GM18517 (cell line): ENCODE data around the gene TTC32.
"Not testable (repeated sequence)": the region's sequence is repeated elsewhere in the genome, so short reads cannot be mapped to it uniquely, and the experiment has no call there.

Experiments used
- ATAC-seq: cut with Tn5 transposase; IDR thresholded peaks from one replicate; pipeline ENCODE4 v1.9.1; 2021; ENCODE audit warnings: mild to moderate bottlenecking, moderate library complexity; ENCODE audit not compliant: unreplicated experiment

The TTC32 gene

DNA sequence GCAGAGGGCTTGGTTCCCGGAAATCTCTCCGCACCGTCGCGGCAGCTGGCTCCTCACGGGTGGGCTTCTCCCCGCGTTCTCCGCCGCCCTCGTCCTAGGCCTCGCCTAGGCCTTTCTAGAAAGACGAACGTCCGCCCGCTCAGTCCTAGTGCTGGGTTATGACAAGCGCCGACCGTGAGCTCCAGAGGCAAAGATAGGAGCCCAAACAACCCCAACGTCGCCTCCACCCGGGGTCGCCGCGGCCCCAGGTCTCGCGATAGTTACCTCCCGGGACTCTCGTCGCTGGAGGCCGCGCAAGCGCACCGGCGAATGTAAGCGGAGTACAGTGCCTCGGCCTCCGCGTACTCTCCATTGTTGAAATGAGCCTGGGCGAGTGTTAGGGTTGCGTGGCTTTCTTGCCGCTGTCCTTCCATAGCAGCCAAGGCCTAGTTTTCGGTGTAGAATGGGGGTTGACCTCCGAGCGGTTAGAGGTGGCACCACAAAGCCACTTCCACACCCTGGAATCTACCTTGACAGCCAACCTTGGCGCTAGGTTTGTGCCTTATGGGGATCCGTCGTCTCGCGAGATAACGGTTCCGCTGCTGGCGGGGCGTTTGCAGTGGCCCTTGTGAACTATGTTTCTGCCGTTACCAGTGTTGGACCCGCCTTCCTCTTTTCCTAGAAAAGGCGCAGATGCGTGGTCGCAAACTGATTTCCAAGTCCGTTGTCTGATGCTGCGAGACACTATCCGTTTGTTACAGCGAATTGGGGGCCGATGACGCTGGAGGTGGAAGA, at the start of gene TTC32:
Gene TTC32, minus strand, starts transcription at position 542 of the 774 bp plus-strand sequence. Its CDS starts 129 bp downstream, at position 413.
- peak; percentile 85 for ATAC-seq

DNA sequence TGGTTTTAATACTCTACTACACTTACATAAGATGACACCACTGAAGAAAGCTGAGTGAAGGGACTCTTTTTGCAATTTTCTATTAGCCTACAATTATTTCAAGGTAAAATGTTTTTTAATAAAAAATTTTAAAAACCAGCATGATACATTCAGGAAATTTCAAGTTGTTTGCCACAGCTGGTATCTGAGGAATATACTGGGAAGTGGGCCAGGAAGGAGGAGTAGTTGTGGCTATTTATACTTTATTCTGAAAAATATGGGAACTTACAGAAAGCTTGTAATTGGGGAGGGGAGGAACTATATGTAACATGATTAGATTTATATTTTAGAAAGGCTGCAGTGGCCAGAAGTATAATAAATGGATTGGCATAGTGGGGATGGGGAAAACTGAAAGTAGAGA, 47.3 kb upstream of the TTC32 start:
- ATAC-seq, result no peak

DNA sequence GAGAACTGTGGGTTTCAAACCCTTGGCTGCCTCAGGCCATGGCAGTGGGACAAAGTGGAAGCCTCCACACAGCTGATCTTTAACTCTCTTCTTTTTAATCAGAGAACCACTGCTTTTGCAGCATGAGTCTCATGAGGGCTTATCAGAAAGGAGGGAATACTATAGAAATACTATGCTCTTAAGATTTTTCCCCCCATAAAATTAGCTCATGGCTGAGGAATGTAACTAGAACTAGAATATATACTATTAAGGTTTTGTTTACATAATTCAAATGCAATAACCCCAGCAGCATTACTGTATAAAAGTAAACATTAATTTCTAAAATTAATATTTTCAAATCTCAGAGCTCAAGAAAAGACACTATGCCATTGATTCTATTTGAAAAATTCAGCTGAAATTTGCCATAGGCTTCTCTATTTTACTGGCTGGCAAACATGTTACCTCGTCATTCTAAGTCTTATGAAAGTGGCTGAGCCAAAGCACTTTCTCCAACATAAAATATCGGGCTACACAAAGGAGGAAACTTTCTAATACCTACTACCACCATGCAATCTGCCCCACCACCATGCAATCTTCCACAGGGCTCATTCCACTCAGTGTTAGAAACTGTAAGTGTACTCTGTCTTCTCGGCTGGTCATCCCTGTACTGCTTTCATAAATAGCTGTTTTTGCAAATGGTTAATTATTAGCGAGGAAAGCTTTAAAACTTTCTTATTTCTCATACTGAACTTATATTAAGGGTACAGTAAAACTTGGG, 45.6 kb upstream of the TTC32 start:
- no peak for ATAC-seq

DNA sequence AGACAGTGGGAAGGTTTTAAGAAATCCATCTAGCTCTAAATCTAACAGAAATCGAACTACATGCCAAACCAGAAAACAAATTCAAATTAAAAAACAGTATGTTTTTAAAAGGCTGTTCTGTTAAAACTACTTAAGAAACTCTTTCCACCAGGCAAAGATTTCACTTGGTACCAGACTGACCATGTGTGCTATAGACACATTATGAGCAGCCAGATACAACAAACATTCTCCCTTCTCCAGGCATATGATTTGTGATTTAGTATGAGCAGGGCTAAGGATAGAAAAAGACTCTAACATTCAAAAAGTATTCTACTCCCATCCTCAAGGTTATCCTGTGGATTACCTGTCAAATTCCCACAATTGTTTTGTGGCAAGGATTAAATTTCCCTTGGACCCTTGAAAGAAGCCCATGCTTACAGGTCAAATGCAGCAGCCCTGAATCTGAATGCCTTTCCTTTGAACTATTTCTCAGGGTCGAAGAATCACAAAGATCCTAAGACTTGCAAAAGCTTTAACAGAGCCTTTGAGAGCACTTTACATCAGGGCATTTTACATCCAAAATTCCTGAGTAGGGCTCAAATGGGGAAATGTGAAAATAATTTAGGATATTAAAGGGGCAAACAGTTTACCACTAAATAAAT, 42.5 kb upstream of the TTC32 start:
- no peak for ATAC-seq

DNA sequence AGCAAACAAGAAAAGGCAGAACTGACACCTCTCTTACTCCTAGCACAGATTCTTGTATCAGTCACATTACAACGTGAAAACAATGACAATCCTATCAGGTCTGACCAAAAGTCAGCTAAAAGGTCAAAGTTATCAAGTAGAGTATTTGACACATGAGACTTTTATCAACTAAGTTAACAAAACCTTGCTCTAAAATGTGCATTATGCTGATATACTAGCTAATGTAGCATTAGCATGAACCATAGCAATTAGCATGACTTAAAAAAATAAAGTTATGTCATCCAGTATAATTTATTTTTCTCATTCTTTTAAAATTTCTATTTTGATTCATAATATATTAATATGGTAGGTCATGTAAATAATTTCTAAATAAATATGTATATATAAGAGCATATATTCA, 41.4 kb upstream of the TTC32 start:
- ATAC-seq, result no peak

DNA sequence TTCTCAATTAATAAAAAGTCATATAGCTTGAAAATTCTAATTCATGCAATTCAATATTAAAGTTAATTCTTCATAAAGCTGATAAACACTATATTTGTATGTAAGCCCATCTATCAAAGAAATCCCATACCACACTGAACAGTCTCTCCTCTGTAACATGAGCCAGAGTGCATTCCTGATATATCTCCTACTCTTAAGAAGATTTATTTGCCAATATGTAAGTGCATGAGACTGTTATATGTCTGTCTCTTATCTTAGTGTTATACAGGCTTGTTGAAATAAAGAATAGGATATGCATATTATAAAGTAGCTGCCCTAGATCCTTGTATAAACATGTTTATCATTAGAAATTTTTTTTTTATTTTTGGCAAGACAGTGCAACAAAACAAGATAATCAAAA, 40.4 kb upstream of the TTC32 start:
- ATAC-seq, result no peak

DNA sequence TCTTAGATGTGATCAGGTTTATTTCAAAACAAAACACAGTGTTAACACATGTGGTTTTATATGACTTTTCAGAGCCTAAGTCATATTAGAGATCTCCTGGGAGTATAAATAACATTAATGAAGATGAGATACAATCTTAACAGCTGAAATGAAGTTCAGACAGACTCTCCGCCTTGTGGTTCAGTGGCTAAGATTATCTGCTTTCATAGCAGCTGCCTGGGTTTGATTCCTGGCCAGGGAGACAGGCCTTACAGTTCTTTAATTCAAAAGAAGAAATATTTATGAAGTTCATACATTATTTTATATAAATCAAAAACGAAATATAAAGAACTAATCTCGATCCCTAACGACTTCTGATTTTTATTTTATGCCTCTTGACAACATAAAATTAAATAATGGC, 35.2 kb upstream of the TTC32 start:
- no peak for ATAC-seq

DNA sequence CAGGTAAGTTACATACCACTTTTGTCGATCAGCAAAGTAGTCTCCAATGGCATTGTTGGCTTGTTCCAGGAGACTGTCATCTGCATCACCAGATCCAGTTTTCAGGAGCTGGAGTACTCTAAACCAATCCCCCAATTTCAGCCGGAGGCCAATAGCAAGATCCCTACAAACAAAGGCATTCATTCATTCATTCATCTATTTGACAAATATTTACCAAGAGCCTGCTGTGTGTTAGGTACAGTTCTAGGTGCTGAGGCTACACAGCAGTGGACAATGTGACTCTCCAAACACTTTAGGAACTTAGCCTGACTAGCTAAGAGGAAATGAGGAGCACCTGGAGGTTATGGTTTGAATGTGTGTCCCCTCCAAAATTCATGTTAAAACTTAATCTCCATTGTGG, 34.4 kb upstream of the TTC32 start:
- ATAC-seq, result no peak

DNA sequence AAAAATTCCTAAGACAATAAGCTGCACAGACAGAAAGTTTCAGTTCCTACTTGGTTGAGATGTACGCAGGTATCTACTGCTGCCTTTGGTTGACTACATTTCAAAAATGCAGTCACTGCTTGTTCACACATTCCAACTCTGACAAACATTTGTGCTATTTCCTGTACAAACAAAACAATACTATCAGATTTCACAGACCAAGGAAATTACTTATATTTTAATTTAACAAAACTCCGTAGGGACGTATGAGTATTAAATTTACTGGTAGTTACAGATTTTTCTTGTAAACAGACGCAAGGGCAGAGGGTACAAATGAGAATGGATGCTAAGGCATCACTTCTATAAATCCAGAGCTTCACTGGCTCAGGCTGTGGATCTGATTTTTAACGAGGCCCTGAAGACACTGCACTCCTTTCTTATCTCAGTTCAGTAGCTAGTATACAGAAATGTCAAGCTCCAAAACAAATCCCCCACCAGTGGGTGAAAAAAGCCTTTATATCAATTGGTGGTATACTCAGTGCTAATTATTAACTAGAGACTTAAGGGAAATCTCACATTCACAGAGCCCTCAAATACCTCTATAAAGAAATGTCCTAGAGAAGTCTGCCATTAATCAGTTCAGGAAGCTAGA, 31.7 kb upstream of the TTC32 start:
- no peak for ATAC-seq

DNA sequence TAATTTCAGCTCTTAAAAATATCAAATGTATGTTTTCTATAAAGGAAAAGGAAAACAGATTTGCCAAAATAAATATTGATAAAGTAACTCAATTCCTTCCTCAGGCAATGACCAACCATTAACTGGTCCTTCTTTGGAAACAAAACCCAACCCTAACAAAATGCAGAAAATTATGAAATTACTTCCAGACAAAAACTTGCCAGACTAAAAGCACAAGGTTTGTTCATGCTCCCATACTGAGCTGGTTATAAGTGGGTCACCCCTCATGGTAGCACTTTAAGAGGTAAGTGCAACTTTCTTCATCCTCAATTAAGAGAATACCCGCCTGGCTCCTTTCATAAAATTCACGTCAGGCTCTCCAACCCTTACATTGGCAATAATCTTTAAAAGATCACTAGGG, 31.1 kb upstream of the TTC32 start:
- no peak for ATAC-seq

DNA sequence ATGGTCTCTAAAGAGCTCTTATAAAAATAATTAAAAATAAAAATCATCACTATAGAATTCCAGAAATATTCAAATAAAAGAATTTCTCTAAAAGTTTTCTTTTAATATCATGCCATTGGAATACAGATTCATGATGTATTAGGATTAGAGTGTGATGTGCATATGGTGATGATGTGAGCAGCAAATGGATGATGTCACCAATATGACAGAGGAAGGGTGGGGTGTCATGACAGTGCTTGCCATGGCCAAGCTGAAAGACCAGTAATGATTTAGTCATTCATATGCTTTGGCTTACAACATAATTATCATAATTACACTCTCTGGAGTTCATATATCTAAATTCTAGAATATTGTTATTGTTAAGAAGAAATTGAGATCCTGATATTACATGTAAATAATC, 27.4 kb upstream of the TTC32 start:
- no peak for ATAC-seq

DNA sequence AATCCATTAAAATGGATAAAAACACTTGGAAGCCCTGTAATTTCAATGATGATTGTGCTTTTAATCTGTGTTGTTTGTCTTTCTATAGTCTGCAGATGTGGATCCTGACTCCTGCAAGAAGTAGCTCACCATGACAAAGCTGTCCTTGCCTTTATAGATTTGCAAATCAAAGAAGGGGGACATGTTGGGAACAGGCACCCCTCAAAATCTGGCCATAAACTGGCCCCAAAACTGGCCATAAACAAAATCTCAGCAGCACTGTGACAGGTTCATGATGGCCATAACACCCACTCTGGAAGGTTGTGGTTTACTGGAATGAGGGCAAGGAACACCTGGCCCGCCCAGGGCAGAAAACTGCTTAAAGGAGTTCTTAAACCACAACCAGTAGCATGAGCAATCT, 26.0 kb upstream of the TTC32 start:
- not testable (repeated sequence) for ATAC-seq

DNA sequence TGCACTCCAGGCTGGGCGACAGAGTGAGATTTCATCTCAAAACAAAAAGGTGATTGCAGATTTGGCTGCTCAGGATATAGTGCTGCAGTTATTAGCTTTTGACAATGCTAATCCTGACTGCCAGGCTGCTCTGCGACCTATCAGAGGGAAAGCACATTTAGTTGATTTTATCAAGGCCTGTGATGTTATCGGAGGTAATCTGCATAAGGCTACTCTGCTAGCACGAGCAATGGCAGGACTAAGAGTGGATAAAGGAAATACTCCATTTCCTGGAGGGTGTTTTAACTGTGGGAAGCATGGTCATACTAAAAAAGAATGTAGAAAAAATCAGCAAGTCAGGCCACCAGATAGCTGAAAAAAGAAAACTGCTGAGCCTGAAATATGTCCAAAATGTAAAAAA, 22.7 kb upstream of the TTC32 start:
- not testable (repeated sequence) for ATAC-seq

DNA sequence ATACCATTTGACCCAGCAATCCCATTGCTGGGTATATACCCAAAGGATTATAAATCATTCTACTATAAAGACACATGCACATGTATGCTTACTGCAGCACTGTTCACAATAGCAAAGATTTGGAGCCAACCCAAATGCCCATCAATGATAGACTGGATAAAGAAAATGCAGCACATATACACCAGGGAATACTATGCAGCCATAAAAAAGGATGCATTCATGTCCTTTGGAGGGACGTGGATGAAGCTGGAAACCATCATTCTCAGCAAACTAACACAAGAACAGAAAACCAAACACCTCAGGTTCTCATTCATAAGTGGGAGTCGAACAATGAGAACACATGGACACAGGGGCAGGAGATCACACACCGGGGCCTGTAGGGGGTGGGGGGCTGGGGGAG, 20.4 kb upstream of the TTC32 start:
- not testable (repeated sequence) for ATAC-seq

DNA sequence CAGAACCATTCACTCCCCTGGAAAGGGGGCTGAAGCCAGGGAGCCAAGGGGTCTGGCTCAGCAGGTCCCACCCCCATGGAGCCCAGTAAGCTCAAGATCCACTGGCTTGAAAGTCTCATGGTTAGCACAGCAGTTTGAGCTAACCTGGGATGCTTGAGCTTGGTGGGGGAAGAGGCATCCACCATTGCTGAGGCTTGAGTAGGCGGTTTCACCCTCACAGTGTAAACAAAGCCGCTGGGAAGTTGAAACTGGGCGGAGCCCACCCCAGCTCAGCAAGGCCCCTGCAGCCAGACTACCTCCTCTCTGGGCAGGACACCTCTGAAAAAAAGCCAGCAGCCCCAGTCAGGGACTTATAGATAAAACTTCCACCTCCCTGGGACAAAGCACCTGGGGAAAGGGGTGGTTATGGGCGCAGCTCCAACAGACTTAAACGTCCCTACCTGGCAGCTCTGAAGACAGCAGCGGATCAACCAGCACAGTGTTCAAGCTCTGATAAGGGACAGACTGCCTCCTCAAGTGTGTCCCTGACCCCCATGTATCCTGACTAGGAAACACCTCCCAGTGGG, 14.7 kb upstream of the TTC32 start:
- no peak for ATAC-seq

DNA sequence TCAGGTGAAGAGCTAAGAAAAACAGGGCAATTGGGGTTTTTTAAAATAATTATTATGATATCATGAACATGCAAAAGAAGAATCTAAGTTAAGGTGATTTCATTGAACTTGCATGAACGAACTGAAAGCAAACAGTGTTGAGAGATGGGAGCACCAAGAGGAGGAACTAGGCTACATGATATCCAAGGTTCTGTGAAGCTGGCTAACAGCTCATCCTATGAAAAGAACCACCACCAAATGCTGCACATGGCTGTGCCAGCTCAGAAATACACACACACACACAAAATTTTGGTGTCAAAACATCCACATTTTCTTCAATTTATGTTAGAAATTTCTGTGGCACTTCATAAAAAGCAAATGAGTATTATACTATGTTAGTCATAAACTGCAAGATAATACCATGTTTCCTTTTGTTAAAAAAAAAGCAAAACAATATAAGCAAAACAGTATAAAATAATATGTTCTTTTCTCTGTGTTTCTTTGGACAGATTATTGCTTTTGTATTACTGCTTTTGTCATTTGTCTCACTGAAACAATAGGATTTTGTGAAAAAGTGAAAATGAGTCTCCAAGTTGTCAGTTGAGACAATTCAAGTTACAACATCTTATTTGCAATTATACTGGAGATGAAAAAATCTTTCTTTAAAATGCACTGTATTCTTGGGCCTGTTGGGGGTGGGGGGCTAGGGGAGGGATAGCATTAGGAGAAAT, 12.6 kb upstream of the TTC32 start:
- no peak for ATAC-seq

DNA sequence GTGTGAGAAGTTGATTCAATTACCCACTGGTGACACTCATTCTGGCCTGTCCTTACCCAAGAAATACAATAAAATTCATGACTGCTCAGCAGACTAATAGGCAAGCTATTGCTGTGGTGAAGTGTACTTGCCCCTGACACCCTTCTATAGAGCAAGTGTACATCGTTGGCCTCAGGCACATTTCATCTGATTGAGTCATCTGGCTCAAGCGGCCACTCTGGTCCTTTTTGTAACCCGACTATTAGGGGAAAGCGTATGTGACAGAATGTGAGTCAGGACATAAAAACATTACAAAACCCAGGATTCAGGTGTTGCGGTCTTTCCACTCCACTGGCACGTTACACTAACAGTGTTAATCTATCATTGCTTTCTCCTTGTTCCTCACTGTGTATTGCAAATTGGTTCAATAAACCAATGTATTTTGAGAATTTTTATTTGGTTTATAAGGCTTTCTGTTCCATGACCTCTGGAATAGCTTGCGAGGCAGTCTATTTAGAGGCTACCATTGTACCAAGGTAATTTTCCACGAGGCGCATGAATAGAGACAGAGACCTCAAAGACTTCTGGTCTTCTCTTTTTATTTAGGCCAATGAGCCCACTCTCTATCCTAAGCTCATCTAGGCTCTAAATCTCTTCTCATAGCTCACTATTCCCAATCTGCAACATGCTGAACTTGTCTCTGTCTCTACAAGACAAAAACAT, 10.2 kb upstream of the TTC32 start:
- no peak for ATAC-seq

DNA sequence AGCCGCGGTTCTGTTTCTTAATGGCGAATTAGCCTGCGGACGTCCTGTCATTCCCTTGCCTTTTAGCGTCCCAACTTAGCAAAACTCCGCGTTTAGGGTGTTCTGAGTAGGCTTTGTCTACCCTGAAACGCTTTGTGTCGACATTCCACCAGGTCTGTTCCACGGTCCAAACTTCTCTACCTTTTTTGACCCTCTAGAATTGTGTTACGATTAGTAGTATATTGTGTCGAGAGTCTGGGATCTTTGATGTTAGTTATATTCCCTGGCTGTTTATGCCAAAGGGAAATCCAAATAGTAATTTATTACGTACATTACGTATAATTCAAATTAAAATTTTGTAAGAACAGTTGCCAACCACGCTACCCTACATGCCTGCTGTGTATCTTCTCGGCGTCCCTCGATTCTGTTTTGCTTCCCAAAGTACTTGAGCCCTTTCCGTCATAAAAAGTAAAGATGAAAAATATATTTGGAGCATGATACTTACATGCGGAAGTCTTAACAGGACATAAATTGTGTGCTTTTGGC, 495 bp upstream of the TTC32 start:
- ATAC-seq, result peak; percentile 1

DNA sequence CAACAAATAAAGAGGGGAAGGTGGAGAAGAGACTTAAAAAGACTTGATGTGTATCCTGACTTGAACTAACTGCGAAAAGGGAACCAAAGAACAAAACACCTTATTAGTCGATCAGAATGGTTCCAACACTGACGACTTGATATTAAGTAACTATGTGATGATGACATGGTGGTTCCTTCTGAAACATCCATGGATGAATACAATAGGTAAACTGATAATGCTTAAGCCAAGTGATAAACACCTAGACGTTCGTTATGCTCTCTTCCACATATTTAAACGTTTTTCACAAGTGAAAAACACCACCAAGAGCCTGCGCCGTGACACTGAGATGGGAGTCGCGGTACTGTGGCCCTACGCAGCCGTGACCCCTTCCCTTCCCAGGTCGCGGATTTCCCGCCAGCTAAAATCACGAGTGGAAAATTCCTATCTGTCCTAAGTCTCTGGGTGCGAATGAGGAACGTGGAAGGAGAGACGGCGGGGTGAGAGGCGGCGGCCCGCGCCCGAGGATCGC, 797 bp downstream of the TTC32 start:
- peak; percentile 7 for ATAC-seq
